Stimulated activated naive B cell treated with anti-CD40 and anti-IgM and Interleukin-4, amounts not matched to agents 10 μg/mL and 1 μg/mL and 100 μg/mL, for 72 hours (primary cell): ENCODE measurements around the gene PTPN14.

Source experiments
- ATAC-seq, 2 donors: fragments of 150-1000 bp; cut with Tn5 transposase; replicated peaks; 2 replicates each; pipeline ENCODE4 v1.10.0; 2021; ENCODE audit warnings: moderate library complexity in 1 of 2
- DNase-seq: peaks from one replicate; pipeline ENCODE4 v3.0.0; 2021
- H3K27ac Mint-ChIP-seq: one replicate; pipeline ENCODE4 v1.8.0; 2022; ENCODE audit warnings: mild to moderate bottlenecking, mixed read lengths
- H3K27me3 Mint-ChIP-seq, 2 donors: one replicate each; pipeline ENCODE4 v1.8.0; 2022; ENCODE audit warnings: mixed read lengths in 2 of 2
- H3K36me3 Mint-ChIP-seq, 2 donors: one replicate each; pipeline ENCODE4 v1.8.0; 2022; ENCODE audit warnings: mixed read lengths in 2 of 2, mild to moderate bottlenecking in 1 of 2
- H3K4me1 Mint-ChIP-seq, 2 donors: one replicate each; pipeline ENCODE4 v1.8.0; 2022; ENCODE audit warnings: mixed read lengths in 2 of 2, mild to moderate bottlenecking in 1 of 2
- H3K4me3 Mint-ChIP-seq, 2 donors: one replicate each; pipeline ENCODE4 v1.8.0; 2022; ENCODE audit warnings: mild to moderate bottlenecking in 2 of 2, mixed read lengths in 2 of 2, moderate library complexity in 1 of 2
- H3K9me3 Mint-ChIP-seq, 2 donors: one replicate each; pipeline ENCODE4 v1.8.0; 2022; ENCODE audit warnings: mixed read lengths in 2 of 2, mild to moderate bottlenecking in 1 of 2

PTPN14 gene

GRCh38 chr1:214475331-214475730, 76.1 kb downstream of the PTPN14 start:
- DNase-seq = no peak
- no peaks in the 10 kb centered on the region for H3K36me3 Mint-ChIP-seq
- H3K27ac Mint-ChIP-seq = no peak overlapping the region
- no peak overlapping the region for H3K4me3 Mint-ChIP-seq
- H3K9me3 Mint-ChIP-seq = no peaks in the 10 kb centered on the region
- H3K27me3 Mint-ChIP-seq = peaks cover 10 to 13% of the 10 kb centered on the region in 2 donors
- H3K4me1 Mint-ChIP-seq = no peaks in the 10 kb centered on the region
- ATAC-seq = no peak

GRCh38 chr1:214474467-214474866, 76.9 kb downstream of the PTPN14 start:
- ATAC-seq (no peak), DNase-seq (no peak)
- H3K36me3 Mint-ChIP-seq = no peaks in the 10 kb centered on the region
- H3K9me3 Mint-ChIP-seq = no peaks in the 10 kb centered on the region
- H3K27ac Mint-ChIP-seq = no peak overlapping the region
- H3K4me1 Mint-ChIP-seq = no peaks in the 10 kb centered on the region
- H3K27me3 Mint-ChIP-seq = peaks cover 10 to 13% of the 10 kb centered on the region in 2 donors
- H3K4me3 Mint-ChIP-seq = no peak overlapping the region

GRCh38 chr1:214473862-214474261, 77.5 kb downstream of the PTPN14 start:
- no peaks in the 10 kb centered on the region for H3K36me3 Mint-ChIP-seq
- H3K4me1 Mint-ChIP-seq = no peaks in the 10 kb centered on the region
- no peak overlapping the region for H3K4me3 Mint-ChIP-seq
- no peak for ATAC-seq
- peaks cover 10 to 13% of the 10 kb centered on the region in 2 donors for H3K27me3 Mint-ChIP-seq
- DNase-seq = no peak
- H3K27ac Mint-ChIP-seq = no peak overlapping the region
- H3K9me3 Mint-ChIP-seq = no peaks in the 10 kb centered on the region

GRCh38 chr1:214473387-214473786, 78.0 kb downstream of the PTPN14 start:
- Mint-ChIP-seq H3K27me3 (peaks cover 10 to 13% of the 10 kb centered on the region in 2 donors), H3K4me1 (no peaks in the 10 kb centered on the region), H3K4me3 (no peak overlapping the region), H3K36me3 (no peaks in the 10 kb centered on the region), H3K27ac (no peak overlapping the region), H3K9me3 (no peaks in the 10 kb centered on the region)
- ATAC-seq = no peak
- DNase-seq = no peak

- H3K4me3 Mint-ChIP-seq = no peak overlapping the region
- peaks cover 10 to 13% of the 10 kb centered on the region in 2 donors for H3K27me3 Mint-ChIP-seq
- ATAC-seq (no peak), DNase-seq (no peak)
- no peaks in the 10 kb centered on the region for H3K4me1 Mint-ChIP-seq
- no peaks in the 10 kb centered on the region for H3K36me3 Mint-ChIP-seq
- H3K9me3 Mint-ChIP-seq = no peaks in the 10 kb centered on the region
- no peak overlapping the region for H3K27ac Mint-ChIP-seq
Measured at GRCh38 chr1:214472364-214472763, 79.0 kb downstream of the PTPN14 start.

- Mint-ChIP-seq H3K27ac (no peak overlapping the region), H3K4me3 (no peak overlapping the region), H3K36me3 (no peaks in the 10 kb centered on the region), H3K4me1 (no peaks in the 10 kb centered on the region), H3K9me3 (no peaks in the 10 kb centered on the region), H3K27me3 (peaks cover 8 to 12% of the 10 kb centered on the region in 2 donors)
- ATAC-seq = no peak
- DNase-seq = no peak
Measured at GRCh38 chr1:214471458-214471857, 79.9 kb downstream of the PTPN14 start.

GRCh38 chr1:214470132-214470531, 81.3 kb downstream of the PTPN14 start:
- Mint-ChIP-seq H3K36me3 (no peaks in the 10 kb centered on the region), H3K4me1 (no peaks in the 10 kb centered on the region), H3K4me3 (no peak overlapping the region), H3K9me3 (no peaks in the 10 kb centered on the region), H3K27me3 (peaks cover 0 to 3% of the 10 kb centered on the region in 2 donors), H3K27ac (no peak overlapping the region)
- no peak for ATAC-seq
- no peak for DNase-seq

GRCh38 chr1:214469290-214469689, 82.1 kb downstream of the PTPN14 start:
- Mint-ChIP-seq H3K9me3 (peaks cover 0 to 2% of the 10 kb centered on the region in 2 donors), H3K27me3 (peaks cover 3 to 4% of the 10 kb centered on the region in 2 donors), H3K4me1 (no peaks in the 10 kb centered on the region), H3K36me3 (no peaks in the 10 kb centered on the region), H3K4me3 (no peak overlapping the region), H3K27ac (no peak overlapping the region)
- DNase-seq = no peak
- no peak for ATAC-seq

- Mint-ChIP-seq H3K9me3 (peaks cover 0 to 2% of the 10 kb centered on the region in 2 donors), H3K4me1 (no peaks in the 10 kb centered on the region), H3K27ac (no peak overlapping the region), H3K4me3 (no peak overlapping the region), H3K27me3 (peaks cover under 1 to 4% of the 10 kb centered on the region in 2 donors), H3K36me3 (no peaks in the 10 kb centered on the region)
- DNase-seq (no peak), ATAC-seq (no peak)
Measured at GRCh38 chr1:214467078-214467585, 84.3 kb downstream of the PTPN14 start.

GRCh38 chr1:214466403-214467077, 84.9 kb downstream of the PTPN14 start:
- H3K4me3 Mint-ChIP-seq = no peak overlapping the region
- peaks cover 0 to 2% of the 10 kb centered on the region in 2 donors for H3K9me3 Mint-ChIP-seq
- no peaks in the 10 kb centered on the region for H3K4me1 Mint-ChIP-seq
- no peak for ATAC-seq
- H3K36me3 Mint-ChIP-seq = no peaks in the 10 kb centered on the region
- H3K27me3 Mint-ChIP-seq = peaks cover 0 to 4% of the 10 kb centered on the region in 2 donors
- DNase-seq = no peak
- no peak overlapping the region for H3K27ac Mint-ChIP-seq

GRCh38 chr1:214464445-214465287, 86.7 kb downstream of the PTPN14 start:
- Mint-ChIP-seq H3K4me3 (no peak overlapping the region), H3K9me3 (peaks cover 0 to 2% of the 10 kb centered on the region in 2 donors), H3K4me1 (no peaks in the 10 kb centered on the region), H3K27me3 (peaks cover 4% of the 10 kb centered on the region in 2 donors), H3K36me3 (no peaks in the 10 kb centered on the region), H3K27ac (no peak overlapping the region)
- no peak for DNase-seq
- no peak for ATAC-seq

GRCh38 chr1:214463596-214463995, 87.8 kb downstream of the PTPN14 start:
- no peak overlapping the region for H3K4me3 Mint-ChIP-seq
- peaks cover 0 to 2% of the 10 kb centered on the region in 2 donors for H3K9me3 Mint-ChIP-seq
- H3K36me3 Mint-ChIP-seq = no peaks in the 10 kb centered on the region
- no peak for ATAC-seq
- peaks cover 4% of the 10 kb centered on the region in 2 donors for H3K27me3 Mint-ChIP-seq
- no peak for DNase-seq
- H3K27ac Mint-ChIP-seq = no peak overlapping the region
- H3K4me1 Mint-ChIP-seq = no peaks in the 10 kb centered on the region

GRCh38 chr1:214462882-214463281, 88.5 kb downstream of the PTPN14 start:
- H3K4me3 Mint-ChIP-seq = no peak overlapping the region
- ATAC-seq (no peak), DNase-seq (no peak)
- no peaks in the 10 kb centered on the region for H3K36me3 Mint-ChIP-seq
- H3K27me3 Mint-ChIP-seq = peaks cover 4% of the 10 kb centered on the region in 2 donors
- H3K27ac Mint-ChIP-seq = no peak overlapping the region
- H3K9me3 Mint-ChIP-seq = peaks cover 0 to 2% of the 10 kb centered on the region in 2 donors
- no peaks in the 10 kb centered on the region for H3K4me1 Mint-ChIP-seq

- no peak for ATAC-seq
- Mint-ChIP-seq H3K27me3 (peaks cover 4% of the 10 kb centered on the region in 2 donors), H3K36me3 (no peaks in the 10 kb centered on the region), H3K4me3 (no peak overlapping the region), H3K9me3 (peaks cover 0 to 2% of the 10 kb centered on the region in 2 donors), H3K27ac (no peak overlapping the region), H3K4me1 (no peaks in the 10 kb centered on the region)
- no peak for DNase-seq
Measured at GRCh38 chr1:214461305-214461704, 90.1 kb downstream of the PTPN14 start.
